GM06990 (cell line): ENCODE results near the gene KCND3.

Source experiments
- DNase-seq: peaks from one replicate; pipeline ENCODE4 v3.0.0-alpha.2; 2011; ENCODE audit not compliant: insufficient read length; ENCODE audit errors: extremely low read depth
- H3K27me3 ChIP-seq: replicated peaks from 2 replicates; pipeline ENCODE4 v1.6.0; 2011; ENCODE audit warnings: low read length; ENCODE audit not compliant: control insufficient read depth, insufficient read depth
- H3K36me3 ChIP-seq: 2 replicates; pipeline ENCODE4 v1.5.1; 2011; ENCODE audit warnings: low read length; ENCODE audit not compliant: control insufficient read depth, insufficient read depth
- H3K4me3 ChIP-seq: replicated peaks from 2 replicates; pipeline ENCODE4 v1.5.1; 2011; ENCODE audit warnings: low read depth, mild to moderate bottlenecking, control low read depth, low read length
- TF ChIP-seq, protein P1 (sequence below): IDR thresholded peaks from 2 replicates; pipeline ENCODE4 v1.5.1; 2011; ENCODE audit warnings: low read length, control low read depth, mild to moderate bottlenecking, inconsistent platforms; ENCODE audit not compliant: insufficient read depth, poor library complexity, severe bottlenecking

Gene KCND3

DNA sequence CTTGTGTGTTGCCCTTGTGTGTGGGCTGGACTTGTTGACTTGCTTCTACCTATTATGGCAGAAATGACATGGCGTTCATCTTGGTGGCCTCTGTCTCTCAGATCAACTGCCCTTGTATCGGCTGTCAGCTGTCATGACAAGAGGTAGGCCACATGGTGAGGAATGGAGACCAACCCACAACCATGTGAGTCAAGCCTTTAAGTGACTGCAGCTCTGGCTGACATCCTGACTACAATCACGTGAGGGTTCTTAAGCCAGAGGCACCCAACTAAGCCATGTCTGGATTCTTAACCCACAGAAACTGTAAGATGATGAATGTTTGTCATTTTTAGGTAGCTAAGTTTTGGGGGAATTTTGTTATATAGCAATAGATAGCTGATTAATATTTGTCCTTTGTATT lies 82.1 kb downstream of the KCND3 start:
- TF ChIP-seq, protein P1, sequence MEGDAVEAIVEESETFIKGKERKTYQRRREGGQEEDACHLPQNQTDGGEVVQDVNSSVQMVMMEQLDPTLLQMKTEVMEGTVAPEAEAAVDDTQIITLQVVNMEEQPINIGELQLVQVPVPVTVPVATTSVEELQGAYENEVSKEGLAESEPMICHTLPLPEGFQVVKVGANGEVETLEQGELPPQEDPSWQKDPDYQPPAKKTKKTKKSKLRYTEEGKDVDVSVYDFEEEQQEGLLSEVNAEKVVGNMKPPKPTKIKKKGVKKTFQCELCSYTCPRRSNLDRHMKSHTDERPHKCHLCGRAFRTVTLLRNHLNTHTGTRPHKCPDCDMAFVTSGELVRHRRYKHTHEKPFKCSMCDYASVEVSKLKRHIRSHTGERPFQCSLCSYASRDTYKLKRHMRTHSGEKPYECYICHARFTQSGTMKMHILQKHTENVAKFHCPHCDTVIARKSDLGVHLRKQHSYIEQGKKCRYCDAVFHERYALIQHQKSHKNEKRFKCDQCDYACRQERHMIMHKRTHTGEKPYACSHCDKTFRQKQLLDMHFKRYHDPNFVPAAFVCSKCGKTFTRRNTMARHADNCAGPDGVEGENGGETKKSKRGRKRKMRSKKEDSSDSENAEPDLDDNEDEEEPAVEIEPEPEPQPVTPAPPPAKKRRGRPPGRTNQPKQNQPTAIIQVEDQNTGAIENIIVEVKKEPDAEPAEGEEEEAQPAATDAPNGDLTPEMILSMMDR = no peak
- no peaks in the 10 kb centered on the region; the same call in 1 of the 2 replicates for H3K27me3 ChIP-seq
- no peak for DNase-seq
- H3K4me3 ChIP-seq = no peak overlapping the region
- H3K36me3 ChIP-seq = no peaks in the 10 kb centered on the region

DNA sequence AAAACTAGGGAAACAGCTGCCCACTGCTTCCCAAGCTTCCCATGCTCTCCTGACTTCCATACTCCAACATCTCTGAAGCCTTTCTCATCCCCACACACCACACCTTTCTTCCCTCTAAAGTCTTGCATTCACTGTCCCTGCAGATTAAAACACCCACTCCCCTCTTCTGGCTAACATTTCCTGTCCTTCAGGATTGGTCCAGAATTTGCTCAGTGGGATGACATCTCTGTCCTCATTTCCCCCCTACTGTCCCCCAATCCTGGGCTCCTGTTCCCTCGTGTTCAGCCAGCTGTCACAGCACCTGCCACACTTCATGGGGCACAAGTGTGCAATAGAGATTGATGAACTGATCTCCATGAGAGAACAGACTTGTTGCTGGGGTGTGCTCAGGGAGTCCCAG lies 82.7 kb downstream of the KCND3 start:
- TF ChIP-seq, protein P1 = no peak
- no peaks in the 10 kb centered on the region; the same call in 1 of the 2 replicates for H3K27me3 ChIP-seq
- H3K36me3 ChIP-seq = no peaks in the 10 kb centered on the region
- H3K4me3 ChIP-seq = no peak overlapping the region
- DNase-seq = no peak

DNA sequence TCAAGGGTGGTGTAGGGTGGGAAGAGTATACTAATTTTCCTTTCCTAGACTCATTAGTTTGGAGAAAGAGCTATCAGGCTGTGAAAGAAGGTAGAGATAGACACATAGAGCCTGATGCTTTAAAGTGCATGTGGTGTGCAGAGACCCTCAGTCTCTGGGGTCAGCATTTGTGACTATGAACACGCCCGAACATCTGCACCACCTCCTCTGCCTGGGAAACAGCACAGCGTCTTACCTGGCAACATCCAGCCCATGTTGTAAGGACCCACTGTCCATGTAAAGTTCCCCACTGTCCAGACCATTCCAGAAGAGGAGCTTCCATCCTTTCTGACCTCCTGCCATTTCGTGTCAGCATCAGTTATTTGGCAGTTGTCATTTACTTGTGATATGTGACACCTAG lies 83.4 kb downstream of the KCND3 start:
- TF ChIP-seq, protein P1 = no peak
- Histone ChIP-seq H3K36me3 (no peaks in the 10 kb centered on the region), H3K4me3 (no peak overlapping the region), H3K27me3 (no peaks in the 10 kb centered on the region; the same call in 1 of the 2 replicates)
- DNase-seq = no peak

DNA sequence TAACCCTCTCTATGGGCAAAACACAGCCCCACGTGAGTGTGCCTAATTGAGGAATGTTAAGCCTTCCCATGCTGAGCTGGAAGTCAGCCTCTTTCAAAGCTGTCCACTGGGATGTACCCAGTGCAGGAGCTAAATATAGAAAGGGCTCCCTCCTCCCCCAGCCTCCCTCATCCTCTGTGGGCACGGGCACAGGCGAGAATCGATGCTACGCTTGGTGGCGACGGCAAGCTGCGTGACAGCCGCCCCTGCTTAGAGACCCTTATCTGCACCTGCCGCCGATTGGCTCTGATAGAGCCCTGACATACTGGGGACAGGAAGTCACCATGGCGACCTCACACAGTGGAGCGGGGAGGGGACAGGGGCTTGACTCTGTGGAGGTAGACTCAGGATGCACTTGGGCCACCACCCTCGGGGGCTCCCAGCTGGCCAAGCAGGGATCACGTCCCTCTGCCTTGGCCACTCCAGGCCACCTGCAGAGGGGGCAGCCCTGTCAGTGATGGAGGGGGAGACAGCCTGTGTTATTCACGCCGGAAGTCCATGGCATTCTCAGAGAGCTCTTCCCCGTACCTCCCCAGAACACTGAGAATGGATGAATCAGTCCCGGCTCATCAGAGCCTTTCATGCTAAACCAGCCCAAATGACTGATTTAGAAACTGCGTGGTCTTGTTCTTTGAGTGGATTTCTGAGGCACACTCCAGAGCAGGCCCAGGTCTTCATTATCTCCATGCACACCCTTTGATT lies 84.8 kb downstream of the KCND3 start:
- TF ChIP-seq, protein P1 = no peak
- Histone ChIP-seq H3K4me3 (no peak overlapping the region), H3K36me3 (no peaks in the 10 kb centered on the region), H3K27me3 (peaks cover under 1% of the 10 kb centered on the region)
- DNase-seq = no peak

DNA sequence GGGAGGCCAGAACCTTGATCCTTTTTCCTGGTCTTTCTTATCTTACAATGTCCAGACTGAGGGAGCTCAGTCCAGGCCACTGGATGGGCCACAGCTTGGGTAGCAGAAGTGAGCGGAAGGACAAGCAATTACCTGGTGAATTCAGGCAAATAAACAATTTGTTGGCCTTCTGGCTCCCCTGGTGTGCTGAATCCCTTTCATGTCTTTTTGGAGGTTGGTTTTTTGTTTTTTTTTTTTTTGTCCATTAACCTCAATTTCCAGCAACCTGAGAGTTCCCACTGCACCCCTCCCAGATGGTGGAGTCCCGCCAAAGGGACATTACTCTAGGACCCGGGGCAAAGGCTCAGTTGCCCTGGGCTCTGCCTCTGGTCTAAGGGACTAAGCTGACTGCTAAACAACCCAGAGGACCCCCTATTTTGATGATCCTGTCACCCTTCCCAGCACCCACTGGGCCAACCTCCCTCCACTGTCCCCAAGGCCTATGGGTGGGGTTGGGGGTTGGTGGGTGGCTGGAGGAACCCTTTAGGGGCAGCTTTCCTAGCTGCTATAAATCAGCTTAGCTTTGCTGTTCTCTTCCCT lies 85.5 kb downstream of the KCND3 start:
- no peak for DNase-seq
- Histone ChIP-seq H3K27me3 (peaks cover 2% of the 10 kb centered on the region), H3K36me3 (no peaks in the 10 kb centered on the region), H3K4me3 (no peak overlapping the region)
- TF ChIP-seq, protein P1 = no peak
